Lower leg skin (tissue), 3 donors: ENCODE measurements around the gene S1PR4.

Experiments used
- POLR2A ChIP-seq, 2 donors: fragments of 450-650 bp; IDR thresholded peaks; one replicate each; pipeline ENCODE4 v1.6.1; 2016 to 2017; ENCODE audit warnings: antibody characterized with exemption in 2 of 2, mild to moderate bottlenecking in 1 of 2, moderate library complexity in 1 of 2
- TF ChIP-seq, protein P1 (sequence below), 3 donors: fragments of 450-650 bp; IDR thresholded peaks; one replicate each; pipeline ENCODE4 v1.5.1; 2016; ENCODE audit warnings: antibody characterized with exemption in 3 of 3, mild to moderate bottlenecking in 3 of 3, moderate library complexity in 2 of 3

DNA sequence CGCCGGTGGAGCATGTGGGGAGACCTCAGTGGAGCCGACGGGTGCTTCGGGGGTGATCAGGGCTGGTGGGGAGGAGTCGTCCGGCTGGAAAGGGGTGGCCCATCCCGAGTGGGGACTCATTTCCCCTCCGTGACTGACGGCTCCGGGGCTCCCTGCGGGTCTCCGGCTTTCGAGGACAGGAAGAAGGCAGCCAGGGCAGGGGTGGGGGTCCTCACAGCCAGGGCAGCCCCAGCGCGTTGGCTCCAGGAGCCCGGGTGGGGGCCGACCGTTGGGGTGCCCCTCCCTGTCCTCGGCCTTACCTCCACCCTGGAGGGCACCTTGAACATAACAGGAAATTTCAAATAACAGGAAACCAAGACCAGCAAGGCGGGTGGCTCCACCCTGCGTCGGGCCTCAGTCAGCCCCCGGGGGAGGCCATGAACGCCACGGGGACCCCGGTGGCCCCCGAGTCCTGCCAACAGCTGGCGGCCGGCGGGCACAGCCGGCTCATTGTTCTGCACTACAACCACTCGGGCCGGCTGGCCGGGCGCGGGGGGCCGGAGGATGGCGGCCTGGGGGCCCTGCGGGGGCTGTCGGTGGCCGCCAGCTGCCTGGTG lies at the start of gene S1PR4:
- TF ChIP-seq, protein P1, sequence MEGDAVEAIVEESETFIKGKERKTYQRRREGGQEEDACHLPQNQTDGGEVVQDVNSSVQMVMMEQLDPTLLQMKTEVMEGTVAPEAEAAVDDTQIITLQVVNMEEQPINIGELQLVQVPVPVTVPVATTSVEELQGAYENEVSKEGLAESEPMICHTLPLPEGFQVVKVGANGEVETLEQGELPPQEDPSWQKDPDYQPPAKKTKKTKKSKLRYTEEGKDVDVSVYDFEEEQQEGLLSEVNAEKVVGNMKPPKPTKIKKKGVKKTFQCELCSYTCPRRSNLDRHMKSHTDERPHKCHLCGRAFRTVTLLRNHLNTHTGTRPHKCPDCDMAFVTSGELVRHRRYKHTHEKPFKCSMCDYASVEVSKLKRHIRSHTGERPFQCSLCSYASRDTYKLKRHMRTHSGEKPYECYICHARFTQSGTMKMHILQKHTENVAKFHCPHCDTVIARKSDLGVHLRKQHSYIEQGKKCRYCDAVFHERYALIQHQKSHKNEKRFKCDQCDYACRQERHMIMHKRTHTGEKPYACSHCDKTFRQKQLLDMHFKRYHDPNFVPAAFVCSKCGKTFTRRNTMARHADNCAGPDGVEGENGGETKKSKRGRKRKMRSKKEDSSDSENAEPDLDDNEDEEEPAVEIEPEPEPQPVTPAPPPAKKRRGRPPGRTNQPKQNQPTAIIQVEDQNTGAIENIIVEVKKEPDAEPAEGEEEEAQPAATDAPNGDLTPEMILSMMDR (IDR thresholded peaks at IDR 0.05) = no peak
- no peak for TF ChIP-seq POLR2A (IDR thresholded peaks at IDR 0.05)
